ENCODE data around the gene NEMP2.

The NEMP2 gene

GRCh38 chr2:190553254-190553653 is 18.7 kb upstream of the NEMP2 start:
- no peak for DNase-seq

- no peak for DNase-seq
Observed at GRCh38 chr2:190551928-190552327, 17.4 kb upstream of the NEMP2 start.

DNA sequence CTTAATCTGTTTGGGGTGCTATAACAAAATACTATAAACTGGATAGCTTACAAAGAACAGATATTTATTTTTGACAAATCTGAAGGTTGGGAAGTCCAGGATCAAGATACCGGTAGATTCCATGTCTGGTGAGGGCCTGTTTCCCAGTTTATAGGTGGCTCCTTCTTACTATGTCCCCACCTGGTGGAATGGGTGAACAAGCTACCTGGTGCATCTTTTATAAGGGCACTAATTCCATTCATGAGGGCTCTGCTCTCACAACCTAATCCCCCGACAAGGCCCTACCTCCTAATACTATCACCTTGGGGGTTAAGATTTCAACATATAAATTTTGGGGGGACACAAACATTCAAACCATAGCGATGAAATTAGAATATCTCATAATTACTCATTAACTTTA is 15.6 kb upstream of the NEMP2 start:
- DNase-seq: no peak

- no peak for DNase-seq
Observed at GRCh38 chr2:190547886-190548285, 13.4 kb upstream of the NEMP2 start.

GRCh38 chr2:190546734-190547133 is 12.2 kb upstream of the NEMP2 start:
- no peak for DNase-seq

DNA sequence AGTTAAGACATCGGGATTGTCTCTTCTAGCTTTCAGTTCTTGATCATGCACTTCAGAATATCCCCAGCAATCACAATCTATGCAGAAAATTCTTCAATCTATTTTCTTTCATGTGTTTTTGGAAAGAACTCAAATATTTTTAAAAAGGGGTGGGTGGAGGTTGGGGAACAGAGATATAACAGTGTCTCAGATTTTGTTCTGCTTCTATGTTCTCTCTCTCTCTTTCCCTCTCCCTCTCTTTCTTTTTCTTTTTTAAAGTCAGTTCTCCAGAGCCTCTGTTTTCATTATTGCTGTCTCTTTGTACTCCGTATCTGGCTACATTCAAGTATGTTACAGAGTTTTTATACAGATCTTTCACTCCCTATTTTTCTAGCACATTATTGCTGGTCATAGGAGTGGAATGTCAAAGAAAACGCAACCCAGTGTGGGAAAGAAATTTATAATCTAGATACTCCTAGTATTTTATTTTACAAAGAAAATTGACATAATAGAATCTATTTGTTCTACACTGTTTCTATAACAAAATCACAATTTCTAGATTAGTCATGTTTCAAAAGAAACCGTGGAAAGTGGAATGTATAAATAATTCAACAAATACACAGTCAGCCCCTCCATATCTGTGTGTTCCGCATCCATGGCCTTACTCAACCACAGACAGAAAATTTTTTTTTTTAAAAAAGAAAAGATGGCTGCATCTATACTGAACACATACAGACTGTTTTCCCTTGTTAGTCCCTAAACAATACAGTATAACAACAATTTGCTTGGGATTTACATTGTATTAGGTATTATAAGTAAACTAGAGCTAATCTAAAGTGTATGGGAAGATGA is 11.2 kb upstream of the NEMP2 start:
- DNase-seq: no peak

DNA sequence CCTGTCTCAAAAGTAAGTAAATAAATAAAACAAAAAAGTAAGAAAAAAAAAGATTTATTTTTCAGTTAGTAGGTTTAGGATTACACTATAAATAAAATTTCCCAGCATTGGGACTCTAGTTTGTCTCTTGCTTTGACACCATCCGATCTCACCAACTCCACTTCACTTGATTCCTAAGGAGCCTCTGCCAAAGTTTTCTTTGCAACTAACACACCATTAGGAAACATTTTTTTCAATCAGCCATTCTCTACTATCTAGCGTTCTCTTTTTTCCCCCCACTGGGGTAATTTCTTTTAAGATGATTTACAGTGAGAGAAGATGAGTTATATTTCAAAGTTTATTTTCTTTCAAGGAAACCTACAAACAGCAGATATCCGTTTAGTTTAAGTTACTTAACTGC is 10.6 kb upstream of the NEMP2 start:
- no peak for DNase-seq

- no peak for DNase-seq
Observed at GRCh38 chr2:190540048-190540447, 5.5 kb upstream of the NEMP2 start.

DNA sequence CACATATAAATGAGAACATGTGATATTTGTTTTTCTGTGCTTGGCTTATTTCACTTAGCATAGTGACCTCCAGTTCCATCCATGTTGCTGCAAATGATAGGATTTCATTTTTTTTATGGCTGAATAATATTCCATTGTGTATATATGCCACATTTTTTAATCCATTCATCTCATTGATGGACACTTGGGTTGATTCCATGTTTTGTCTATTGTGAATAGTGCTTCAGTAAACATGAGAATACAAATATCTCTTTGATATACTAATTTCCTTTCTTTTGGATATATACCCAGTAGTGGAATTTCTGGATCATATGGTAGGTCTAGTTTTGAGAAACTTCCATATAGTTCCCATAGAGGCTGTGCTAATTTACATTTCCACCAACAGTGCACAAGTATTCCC is 3.7 kb upstream of the NEMP2 start:
- no peak for DNase-seq

- DNase-seq: no peak
Observed at GRCh38 chr2:190537765-190538164, 3.2 kb upstream of the NEMP2 start.

GRCh38 chr2:190535586-190535985 is 1.1 kb upstream of the NEMP2 start:
- no peak for DNase-seq

DNA sequence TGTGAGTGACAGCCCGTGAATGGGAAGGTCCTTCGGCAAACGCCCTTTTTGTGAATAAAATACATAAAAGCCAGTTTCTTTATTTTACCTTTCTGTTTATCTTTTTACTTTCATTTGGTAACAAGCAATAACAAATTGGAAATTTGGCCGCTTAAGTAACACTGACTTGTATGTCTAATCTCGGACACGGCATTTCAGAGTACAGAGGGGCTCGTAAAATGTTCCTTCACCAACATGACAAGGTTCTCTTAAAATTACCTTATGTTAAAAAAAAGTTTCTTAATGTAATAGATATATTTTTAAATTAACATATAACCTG is 558 bp upstream of the NEMP2 start:
- no peak for DNase-seq

DNA sequence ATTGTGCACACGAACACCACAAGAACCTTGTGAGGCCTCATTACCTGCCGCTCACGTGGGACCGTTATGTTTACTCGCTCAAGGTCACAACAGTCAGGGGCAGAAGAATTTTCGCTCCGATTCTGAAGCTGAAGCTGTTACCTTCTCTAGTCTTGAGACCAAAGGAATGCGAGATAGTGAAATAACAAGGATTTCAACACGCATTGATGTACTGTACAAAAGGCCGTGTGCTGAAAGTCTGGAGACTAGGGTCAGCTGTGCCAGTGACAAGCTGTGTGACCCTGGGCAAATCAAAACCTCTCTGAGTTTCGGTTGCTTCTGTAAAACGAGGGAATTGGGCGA is 583 bp downstream of the NEMP2 start:
- peak; percentile 42 to 52 for DNase-seq

DNA sequence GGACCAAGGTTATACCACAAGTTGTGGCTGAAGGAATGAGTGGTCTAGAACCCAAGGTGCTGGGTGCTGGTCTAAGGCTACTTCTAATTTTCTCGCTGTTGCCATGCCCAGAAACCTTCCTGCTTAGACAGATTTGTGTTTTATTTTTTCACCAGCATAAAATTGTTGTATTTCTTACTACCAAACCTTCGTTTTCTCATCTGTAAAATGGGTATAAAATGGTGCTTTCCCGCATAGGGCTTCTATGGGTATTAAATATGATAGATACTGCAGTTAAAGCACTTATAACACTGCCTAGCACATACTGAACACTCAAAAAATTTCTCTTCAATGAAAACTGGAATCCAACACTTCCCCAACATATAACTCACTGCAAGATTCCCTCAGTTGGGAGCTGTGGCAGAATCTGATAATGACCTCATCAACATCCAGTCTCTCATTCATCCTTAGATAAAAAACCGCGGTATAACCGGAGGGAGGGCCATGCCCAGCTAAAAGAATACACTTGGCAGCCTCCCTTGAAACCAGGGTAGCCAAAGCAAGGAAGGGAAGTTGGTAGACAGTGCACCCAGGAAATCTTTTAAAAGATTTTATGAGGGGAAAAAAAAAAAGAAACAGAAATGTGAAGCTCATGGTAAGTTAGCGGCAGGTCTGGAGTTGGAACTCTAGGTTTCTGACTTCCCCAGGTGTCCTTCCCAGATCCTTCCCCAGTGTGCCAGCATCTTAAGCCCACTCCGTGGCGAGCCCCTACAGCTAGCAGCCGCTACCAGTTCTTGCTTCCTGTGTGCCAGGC is 1.2 kb downstream of the NEMP2 start:
- no peak for DNase-seq

GRCh38 chr2:190532581-190532980 is 1.9 kb downstream of the NEMP2 start:
- DNase-seq: no peak

- DNase-seq: no peak
Observed at GRCh38 chr2:190530248-190530900, 4.1 kb downstream of the NEMP2 start.

- no peak for DNase-seq
Observed at GRCh38 chr2:190529486-190530247, 4.9 kb downstream of the NEMP2 start.

- DNase-seq: no peak
Observed at GRCh38 chr2:190528521-190529001, 6.0 kb downstream of the NEMP2 start.

GRCh38 chr2:190527918-190528317 is 6.6 kb downstream of the NEMP2 start:
- no peak for DNase-seq

- no peak for DNase-seq
Observed at GRCh38 chr2:190527214-190527613, 7.3 kb downstream of the NEMP2 start.

- no peak for DNase-seq
Observed at GRCh38 chr2:190526105-190526750, 8.3 kb downstream of the NEMP2 start.

- no peak for DNase-seq
Observed at GRCh38 chr2:190524928-190525327, 9.6 kb downstream of the NEMP2 start.
